H1 (cell line): ENCODE data around the gene GMCL2. TPM values are rescaled to one million over a fixed set of nuclear protein-coding genes. Genes with fewer than 3 reads are reported as not detected.

ENCODE experiments used
- CBX8 ChIP-seq: fragments of 300-800, 300-1000 bp; sonication (generic); IDR thresholded peaks from 2 replicates; pipeline ENCODE4 v1.7.1; 2016; ENCODE audit warnings: low read depth, low read length, borderline replicate concordance
- E2F6 ChIP-seq: IDR thresholded peaks from 2 replicates; pipeline ENCODE4 v1.6.1; 2012; ENCODE audit warnings: inconsistent platforms
- EP300 ChIP-seq, 2 experiments: IDR thresholded peaks; 1 replicate in 1 of 2; 2 replicates in 1 of 2; pipeline ENCODE4 v1.6.1; 2011 to 2012; ENCODE audit warnings: low read depth in 2 of 2, low read length in 2 of 2, mild to moderate bottlenecking in 2 of 2, borderline replicate concordance in 1 of 2, inconsistent platforms in 1 of 2, moderate library complexity in 1 of 2
- GABPA ChIP-seq: IDR thresholded peaks from 2 replicates; pipeline ENCODE4 v1.6.1; 2011; ENCODE audit warnings: mild to moderate bottlenecking, low read length, moderate library complexity, borderline replicate concordance; ENCODE audit not compliant: insufficient read depth
- JUND ChIP-seq: IDR thresholded peaks from 2 replicates; pipeline ENCODE4 v1.6.1; 2011; ENCODE audit warnings: mild to moderate bottlenecking, improper control_type of control experiment, low read length
- NANOG ChIP-seq: IDR thresholded peaks from 2 replicates; pipeline ENCODE4 v1.6.1; 2011; ENCODE audit warnings: low read length, low read depth, mild to moderate bottlenecking, inconsistent platforms; ENCODE audit not compliant: insufficient read depth, poor library complexity, severe bottlenecking
- PHF8 ChIP-seq: fragments of 200-600 bp; sonication (generic); conservative IDR thresholded peaks from 2 replicates; pipeline ENCODE4 v1.7.1; 2012; ENCODE audit warnings: low read depth, mild to moderate bottlenecking, inconsistent platforms, low read length, moderate library complexity
- SAP30 ChIP-seq: fragments of 300-600 bp; sonication (generic); IDR thresholded peaks from 2 replicates; pipeline ENCODE4 v1.7.1; 2012; ENCODE audit warnings: low read length, moderate library complexity, mild to moderate bottlenecking, inconsistent platforms; ENCODE audit not compliant: insufficient read depth, insufficient replicate concordance
- SIN3A ChIP-seq, 2 experiments: IDR thresholded peaks in 1 of 2; conservative IDR thresholded peaks in 1 of 2; 2 replicates each; pipeline ENCODE4 v1.6.1; 2011 to 2012; ENCODE audit warnings: low read length in 2 of 2, improper control_type of control experiment in 1 of 2, low read depth in 1 of 2, mild to moderate bottlenecking in 1 of 2
- SP1 ChIP-seq: IDR thresholded peaks from 2 replicates; pipeline ENCODE4 v1.6.1; 2011; ENCODE audit warnings: low read depth, low read length
- TAF7 ChIP-seq: optimal IDR thresholded peaks from 2 replicates; pipeline ENCODE3; 2011; ENCODE audit warnings: low read depth, mild to moderate bottlenecking, inconsistent platforms, low read length, moderate library complexity, borderline replicate concordance
- polyA plus RNA-seq, 7 experiments: library from polyadenylated mRNA; depleted of rRNA in 3 of 7; stranded (reverse) in 5 of 7; unstranded in 2 of 7; fragments of >200 nt in 5 of 7; fragments of 200-250 nt in 2 of 7; gene quantifications; 1 replicate in 5 of 7; 2 replicates in 1 of 7; 4 replicates in 1 of 7; pipeline versions ENCODE4 v1.2.1 to v1.2.3, GENCODE V29; 2011 to 2013; ENCODE audit warnings: missing spikeins in 2 of 7, mixed read lengths in 2 of 7
- total RNA-seq: library from RNA; stranded (reverse); fragmentation: NEBNext Ultra II Directional; extraction: Animal tissue kit (Norgen Biotek cat#: 25700); gene quantifications from 2 replicates; pipeline ENCODE4 v1.2.1, GENCODE V29; 2021
- TF ChIP-seq, protein P1 (sequence below): IDR thresholded peaks from 2 replicates; pipeline ENCODE4 v1.6.1; 2012; ENCODE audit warnings: low read length, inconsistent platforms
- TF ChIP-seq, protein P2 (sequence below): IDR thresholded peaks from 2 replicates; pipeline ENCODE4 v1.6.1; 2012; ENCODE audit warnings: inconsistent platforms

The GMCL2 gene
- total and polyA plus RNA-seq, 2 of the 8 experiments (the other 6 are each of a cell fraction or from before 2014, with no cell fraction given), result 0.13 TPM; not detected in 1

DNA sequence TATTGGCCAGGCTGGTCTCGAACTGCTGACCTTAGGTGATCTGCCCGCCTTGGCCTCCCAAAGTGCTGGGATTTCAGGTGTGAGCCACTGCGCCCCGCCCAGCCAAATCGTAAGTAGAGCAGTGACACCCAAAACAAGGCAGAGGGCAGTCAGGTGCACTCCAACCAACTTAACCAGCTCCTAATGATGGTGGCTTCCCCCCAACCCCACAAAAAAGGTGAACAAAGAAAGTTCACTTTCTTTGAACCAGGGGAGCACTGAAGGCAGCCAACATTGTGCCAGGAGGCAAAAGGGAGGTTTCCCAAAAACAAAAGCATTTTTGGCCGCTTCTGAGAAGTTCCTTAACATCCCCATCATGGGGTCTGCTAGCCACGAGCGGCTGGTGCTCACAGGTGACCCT lies 9.6 kb downstream of the GMCL2 start (continued):
- TF ChIP-seq SIN3A (conservative IDR thresholded peaks at IDR 0.05 in 1 of 2, IDR thresholded peaks at IDR 0.05 in 1 of 2; ENCODE audit: low read depth in 1 of 2, low read length in 2 of 2) (no peak), NANOG (no peak), E2F6 (no peak), SP1 (no peak), TAF7 (no peak), PHF8 (no peak), GABPA (no peak), CBX8 (no peak), EP300 (IDR thresholded peaks at IDR 0.05; ENCODE audit: borderline replicate concordance in 1 of 2, low read depth in 2 of 2, low read length in 2 of 2) (no peak), SAP30 (no peak), JUND (no peak)
- TF ChIP-seq, protein P1, sequence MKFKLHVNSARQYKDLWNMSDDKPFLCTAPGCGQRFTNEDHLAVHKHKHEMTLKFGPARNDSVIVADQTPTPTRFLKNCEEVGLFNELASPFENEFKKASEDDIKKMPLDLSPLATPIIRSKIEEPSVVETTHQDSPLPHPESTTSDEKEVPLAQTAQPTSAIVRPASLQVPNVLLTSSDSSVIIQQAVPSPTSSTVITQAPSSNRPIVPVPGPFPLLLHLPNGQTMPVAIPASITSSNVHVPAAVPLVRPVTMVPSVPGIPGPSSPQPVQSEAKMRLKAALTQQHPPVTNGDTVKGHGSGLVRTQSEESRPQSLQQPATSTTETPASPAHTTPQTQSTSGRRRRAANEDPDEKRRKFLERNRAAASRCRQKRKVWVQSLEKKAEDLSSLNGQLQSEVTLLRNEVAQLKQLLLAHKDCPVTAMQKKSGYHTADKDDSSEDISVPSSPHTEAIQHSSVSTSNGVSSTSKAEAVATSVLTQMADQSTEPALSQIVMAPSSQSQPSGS, result no peak
- TF ChIP-seq, protein P2, sequence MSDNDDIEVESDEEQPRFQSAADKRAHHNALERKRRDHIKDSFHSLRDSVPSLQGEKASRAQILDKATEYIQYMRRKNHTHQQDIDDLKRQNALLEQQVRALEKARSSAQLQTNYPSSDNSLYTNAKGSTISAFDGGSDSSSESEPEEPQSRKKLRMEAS, result no peak
